ENCODE data around the gene MAP3K4.

Gene MAP3K4

DNA sequence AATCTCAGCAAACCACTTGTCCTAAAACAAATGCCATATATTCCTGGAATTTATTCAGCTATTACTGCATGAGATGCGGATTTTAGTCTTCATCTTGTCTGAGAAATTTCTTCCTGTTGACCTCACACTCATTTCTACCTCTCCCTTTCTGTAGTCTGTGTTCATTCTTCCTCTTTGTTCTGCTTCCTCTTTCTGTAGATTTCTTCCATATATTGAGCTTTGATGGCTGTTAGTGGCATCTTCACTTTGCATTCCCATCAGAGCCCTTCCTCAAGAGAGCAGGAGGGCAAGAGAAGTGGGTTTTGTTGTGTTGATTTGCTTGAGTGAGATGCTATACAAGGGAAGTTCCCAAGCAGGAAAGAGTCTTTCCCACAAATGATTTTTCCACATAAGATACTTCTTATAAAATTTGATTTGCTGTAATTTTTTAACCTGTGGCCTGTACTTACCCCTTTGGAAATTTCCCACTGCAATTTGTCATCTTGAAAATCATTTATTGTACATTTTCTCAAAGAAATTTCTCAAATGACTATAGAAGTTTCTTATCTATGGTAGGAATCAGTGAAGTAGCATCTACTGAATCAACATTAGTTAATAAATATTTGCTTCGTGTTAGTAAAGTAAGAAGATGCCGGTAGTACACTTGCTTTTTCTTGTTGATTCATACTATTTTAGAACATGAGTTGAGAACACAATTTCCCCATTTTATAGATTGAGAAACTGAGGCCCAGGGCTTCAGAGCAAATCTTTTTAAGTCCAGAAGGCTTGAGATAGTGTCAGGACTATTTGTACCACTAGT lies 43.8 kb downstream of the MAP3K4 start:
- DNase-seq: no peak

DNA sequence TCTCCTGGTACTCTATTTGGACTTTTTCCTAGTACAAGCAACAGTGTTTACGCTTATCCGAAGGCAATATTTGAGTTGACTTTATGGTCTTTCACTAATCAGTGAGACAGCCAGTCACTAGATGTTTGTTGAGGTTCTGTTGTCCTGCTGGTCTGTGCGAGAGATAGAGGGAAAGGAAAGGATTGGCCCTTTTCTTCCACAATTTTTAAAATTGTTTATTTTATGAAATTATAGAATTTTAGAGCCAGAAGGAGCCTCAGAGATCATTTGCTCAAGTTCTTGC lies 44.4 kb downstream of the MAP3K4 start:
- DNase-seq: no peak

GRCh38 chr6:161037873-161038228 lies 46.3 kb downstream of the MAP3K4 start:
- DNase-seq: no peak

GRCh38 chr6:161038229-161039031 lies 46.9 kb downstream of the MAP3K4 start:
- peak in 1 of 58 donors; percentile 3 for DNase-seq

- no peak for DNase-seq
Measured at GRCh38 chr6:161041274-161041673, 49.7 kb downstream of the MAP3K4 start.

DNA sequence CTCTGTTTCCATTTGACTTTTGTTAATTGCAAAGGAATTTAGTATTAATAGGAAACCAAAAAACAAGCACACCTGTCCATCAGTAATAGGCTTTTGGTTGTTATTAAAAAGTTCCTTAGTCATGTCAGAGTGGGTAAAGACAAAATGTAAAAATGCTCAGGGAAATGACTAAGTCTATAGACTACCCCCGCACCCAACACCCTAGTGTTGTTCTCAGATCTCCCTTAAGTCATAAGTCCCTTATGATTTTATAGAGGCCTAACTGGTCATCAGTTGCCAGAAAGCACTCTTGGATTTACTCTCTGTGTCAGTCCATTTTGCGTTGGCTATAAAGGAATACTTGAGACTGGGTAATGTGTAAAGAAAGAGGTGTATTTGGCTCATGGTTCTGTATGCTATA lies 52.8 kb downstream of the MAP3K4 start:
- DNase-seq: no peak

DNA sequence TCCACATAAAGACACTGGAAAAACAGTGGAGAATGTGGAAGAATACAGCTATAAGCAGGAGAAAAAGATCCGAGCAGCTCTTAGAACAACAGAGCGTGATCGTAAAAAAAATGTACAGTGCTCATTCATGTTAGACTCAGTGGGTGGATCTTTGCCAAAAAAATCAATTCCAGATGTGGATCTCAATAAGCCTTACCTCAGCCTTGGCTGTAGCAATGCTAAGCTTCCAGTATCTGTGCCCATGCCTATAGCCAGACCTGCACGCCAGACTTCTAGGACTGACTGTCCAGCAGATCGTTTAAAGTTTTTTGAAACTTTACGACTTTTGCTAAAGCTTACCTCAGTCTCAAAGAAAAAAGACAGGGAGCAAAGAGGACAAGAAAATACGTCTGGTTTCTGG lies 57.1 kb downstream of the MAP3K4 start:
- DNase-seq: no peak

DNA sequence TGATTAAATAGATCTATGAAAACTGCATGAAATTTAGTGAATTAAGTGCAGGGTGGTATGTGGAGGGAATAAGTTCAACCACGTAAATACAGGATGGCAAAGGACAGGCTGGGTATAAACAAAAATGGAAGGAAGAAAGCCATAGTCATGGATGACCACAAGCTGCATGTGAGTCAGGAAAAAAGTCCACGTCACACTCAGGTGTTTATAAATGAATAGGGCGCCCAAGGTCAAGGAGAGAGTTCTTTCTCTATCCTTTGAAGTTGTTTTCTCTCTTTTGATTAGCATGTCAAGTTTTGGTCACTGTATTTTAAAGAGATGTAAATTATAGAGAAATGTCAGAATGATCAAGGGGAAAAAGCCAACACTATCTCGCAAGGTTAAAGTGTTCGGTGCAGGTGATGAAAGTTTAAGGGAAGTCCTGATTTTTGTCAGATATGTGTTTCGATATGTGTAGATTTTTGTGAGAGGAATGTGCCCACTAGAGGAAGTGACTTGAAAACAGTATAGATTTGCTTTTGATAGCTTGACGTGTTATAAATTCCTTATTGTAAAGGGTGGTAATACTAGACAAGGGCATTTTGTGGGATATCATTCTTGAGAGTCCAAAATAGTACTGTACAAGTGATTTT lies 58.7 kb downstream of the MAP3K4 start:
- no peak for DNase-seq

DNA sequence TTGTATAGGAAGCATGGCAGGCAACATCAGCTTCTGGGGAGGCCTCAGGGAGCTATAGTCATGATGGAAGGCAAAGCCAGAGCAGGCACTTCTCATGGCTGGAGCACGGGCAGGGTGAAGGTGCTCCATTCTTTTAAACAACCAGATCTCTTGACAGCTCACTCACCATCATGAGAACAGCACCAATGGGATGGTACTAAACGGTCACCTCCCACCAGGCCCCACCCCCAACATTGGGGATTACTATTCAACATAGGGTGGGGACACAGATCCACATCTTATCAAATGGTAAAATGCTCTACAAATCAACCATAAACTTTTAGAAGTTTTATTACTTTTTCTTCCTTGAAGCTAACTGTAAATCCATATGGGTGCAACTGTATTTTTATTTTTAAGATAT lies 61.5 kb downstream of the MAP3K4 start:
- no peak for DNase-seq

- DNase-seq: no peak
Measured at GRCh38 chr6:161054876-161055275, 63.3 kb downstream of the MAP3K4 start.

GRCh38 chr6:161056451-161056850 lies 64.9 kb downstream of the MAP3K4 start:
- no peak for DNase-seq

- DNase-seq: no peak
Measured at GRCh38 chr6:161057103-161058091, 65.8 kb downstream of the MAP3K4 start.

GRCh38 chr6:161058741-161059140 lies 67.2 kb downstream of the MAP3K4 start:
- no peak for DNase-seq

- DNase-seq: no peak
Measured at GRCh38 chr6:161061576-161061975, 70.0 kb downstream of the MAP3K4 start.

DNA sequence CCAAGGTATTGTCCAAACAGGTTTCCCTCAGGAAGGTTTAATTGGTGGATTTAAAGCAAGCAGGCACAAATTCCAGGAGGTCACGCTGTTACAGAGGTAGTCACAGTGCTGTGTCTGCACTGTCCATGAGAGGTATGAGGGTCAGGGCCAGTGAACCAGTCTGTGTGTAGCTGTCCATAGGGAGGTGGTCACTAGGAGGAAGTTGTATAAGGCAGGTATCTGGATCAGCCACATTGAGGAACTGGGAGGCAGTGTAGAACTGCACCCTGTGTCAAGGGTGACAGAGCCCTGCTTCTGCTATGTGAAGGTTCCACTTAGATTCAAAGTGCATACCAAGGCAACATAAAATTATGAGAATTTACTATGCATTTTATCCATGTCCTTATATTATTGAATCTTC lies 73.3 kb downstream of the MAP3K4 start:
- no peak for DNase-seq

DNA sequence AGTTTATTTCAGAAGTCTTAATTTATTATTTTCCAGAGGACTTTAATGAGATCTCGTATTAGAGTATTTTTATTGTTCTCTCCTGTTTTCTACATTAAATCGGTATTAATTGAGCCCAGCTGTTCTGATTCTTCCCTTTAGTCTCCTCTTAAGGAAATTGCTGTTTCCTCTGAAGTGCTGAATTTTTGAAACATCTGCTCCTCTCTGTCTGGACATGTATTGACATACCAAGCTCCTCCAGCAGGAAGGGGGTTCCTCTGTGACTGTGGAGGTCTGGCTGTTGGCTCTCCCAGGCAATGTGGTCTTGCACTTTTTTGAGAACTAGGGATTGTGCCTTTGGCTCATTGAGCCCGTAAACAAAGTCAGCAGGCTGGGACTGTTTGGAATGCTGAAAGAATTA lies 74.9 kb downstream of the MAP3K4 start:
- no peak for DNase-seq

DNA sequence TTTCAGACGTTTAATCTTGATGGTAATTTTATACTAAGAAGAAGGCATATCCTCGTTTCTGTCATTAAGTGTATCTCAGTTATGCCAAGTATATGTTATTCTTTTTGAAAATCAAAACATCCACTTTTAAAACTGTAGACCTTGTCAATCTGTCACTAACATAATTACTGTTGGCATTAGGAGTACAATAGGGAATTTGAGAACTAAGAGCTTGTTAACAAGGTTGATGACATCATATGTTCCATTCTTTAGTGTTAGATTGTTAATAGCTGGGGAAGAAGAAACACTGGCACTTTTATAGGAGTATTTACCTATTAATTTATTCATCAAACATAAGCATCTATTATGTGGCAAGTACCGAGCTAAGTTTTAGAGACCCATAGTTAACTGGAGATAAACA lies 76.2 kb downstream of the MAP3K4 start:
- DNase-seq: no peak

DNA sequence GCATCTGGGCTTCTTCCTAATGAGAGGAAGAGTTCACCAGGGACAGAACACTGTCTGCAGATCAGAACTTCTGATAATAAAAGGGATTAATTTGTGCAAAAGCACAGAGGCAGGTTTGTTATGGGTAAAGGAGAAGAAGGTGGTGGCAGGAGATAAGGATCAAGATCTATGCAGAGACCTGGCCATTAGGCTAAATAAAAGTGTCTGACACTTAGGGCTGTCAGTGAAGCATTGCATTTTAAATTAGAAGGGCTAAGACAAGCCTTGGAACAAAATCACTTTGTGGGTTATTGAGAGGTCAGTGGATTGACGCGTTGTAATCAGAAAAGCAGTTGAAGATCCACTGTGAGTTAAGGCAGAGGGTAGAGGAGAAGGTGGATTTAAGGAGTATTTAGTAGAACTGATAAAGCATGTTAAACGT lies 76.8 kb downstream of the MAP3K4 start:
- no peak for DNase-seq

- no peak for DNase-seq
Measured at GRCh38 chr6:161073930-161074329, 82.4 kb downstream of the MAP3K4 start.

DNA sequence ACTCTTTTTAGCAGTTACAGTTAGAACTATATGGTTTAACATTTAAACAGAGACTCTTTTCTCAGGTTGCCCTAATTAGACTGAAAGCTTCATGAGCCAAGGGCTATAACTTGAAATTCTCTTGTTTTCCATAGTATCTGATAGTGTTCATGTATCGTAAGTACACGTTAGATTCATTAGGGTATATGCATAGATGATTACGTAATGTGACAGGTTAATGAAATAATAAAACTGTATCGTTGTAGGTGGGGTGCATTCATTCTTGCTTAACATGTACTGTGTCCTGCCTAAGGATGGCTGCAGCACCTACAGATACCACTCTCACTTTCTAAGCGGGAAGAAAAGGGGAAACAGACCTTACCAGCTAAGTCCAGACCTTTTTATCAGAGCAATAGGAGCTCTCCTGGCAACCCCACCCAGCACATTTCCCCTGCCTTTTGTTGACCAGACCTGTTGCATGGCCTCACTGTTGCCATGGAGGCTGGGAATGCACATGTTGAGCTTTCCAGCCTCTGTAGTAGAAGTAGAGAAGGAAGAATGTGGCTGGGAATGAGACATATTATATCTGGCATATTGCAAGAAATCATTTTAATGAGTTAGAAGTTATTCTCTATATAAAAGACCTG lies 83.0 kb downstream of the MAP3K4 start:
- no peak for DNase-seq

DNA sequence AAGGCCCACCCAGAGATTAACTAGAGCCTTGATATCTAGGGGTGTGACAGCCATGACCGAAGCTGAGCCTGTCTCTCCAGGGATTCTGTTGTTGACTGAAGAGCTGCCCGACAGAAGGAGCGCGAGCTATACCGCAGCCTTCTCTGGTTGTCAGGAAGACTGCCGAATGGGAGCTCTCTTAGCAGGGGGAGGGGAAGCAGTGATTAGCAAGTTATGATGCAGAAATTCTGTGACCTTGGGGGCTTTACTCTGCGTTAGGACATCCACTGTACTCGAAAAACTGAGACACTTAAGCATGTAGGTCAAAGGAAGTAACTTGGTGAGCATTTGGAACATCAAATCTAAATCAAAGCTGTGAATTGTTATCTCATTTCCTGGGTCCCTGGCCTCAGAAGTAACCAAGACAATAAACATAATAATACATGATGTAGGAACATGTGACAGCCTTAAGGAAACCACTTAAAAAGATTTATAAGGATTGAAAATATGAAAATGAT lies 84.7 kb downstream of the MAP3K4 start:
- no peak for DNase-seq

All from anterior cingulate cortex (tissue), 58 donors.